Fibroblast of villous mesenchyme (primary cell): ENCODE measurements around the gene STX8. TPM values are rescaled to one million over a fixed set of nuclear protein-coding genes. Genes with fewer than 3 reads are reported as not detected.

Experiments
- DNase-seq: peaks from one replicate; pipeline ENCODE4 v3.0.0-alpha.2; 2010; ENCODE audit warnings: low read depth
- H3K4me3 ChIP-seq: 2 replicates; pipeline ENCODE4 v1.5.1; 2011; ENCODE audit warnings: low read depth, mild to moderate bottlenecking, low read length
- CTCF ChIP-seq: IDR thresholded peaks from 2 replicates; pipeline ENCODE4 v1.5.1; 2012; ENCODE audit warnings: low read depth, mild to moderate bottlenecking, low read length; ENCODE audit not compliant: insufficient read depth
- total RNA-seq: library from RNA; depleted of rRNA; stranded (reverse); fragments of >200 nt; gene quantifications from 2 replicates; pipeline ENCODE4 v1.2.3, GENCODE V29; 2012

STX8 gene
- total RNA-seq, 1 donor: 91.1 TPM

GRCh38 chr17:9331279-9332131 lies 244.1 kb downstream of the STX8 start:
- no peak for TF ChIP-seq CTCF
- no peak overlapping the region for H3K4me3 ChIP-seq
- DNase-seq: no peak

- no peak for TF ChIP-seq CTCF
- H3K4me3 ChIP-seq: no peak overlapping the region
- no peak for DNase-seq
Measured at GRCh38 chr17:9330611-9331271, 244.9 kb downstream of the STX8 start.

- H3K4me3 ChIP-seq: no peak overlapping the region
- no peak for TF ChIP-seq CTCF
- no peak for DNase-seq
Measured at GRCh38 chr17:9330141-9330540, 245.5 kb downstream of the STX8 start.

- DNase-seq: no peak
- TF ChIP-seq CTCF: no peak
- H3K4me3 ChIP-seq: no peak overlapping the region
Measured at GRCh38 chr17:9329251-9329921, 246.2 kb downstream of the STX8 start.

GRCh38 chr17:9324864-9325263 lies 250.8 kb downstream of the STX8 start:
- TF ChIP-seq CTCF: no peak
- DNase-seq: peak; percentile 55
- H3K4me3 ChIP-seq: no peak overlapping the region

GRCh38 chr17:9322326-9322725 lies 253.3 kb downstream of the STX8 start:
- no peak for DNase-seq
- TF ChIP-seq CTCF: peak; percentile 17
- H3K4me3 ChIP-seq: no peak overlapping the region
